H1 (cell line): ENCODE data around the gene VPS37D. TPM values are rescaled to one million over a fixed set of nuclear protein-coding genes. Genes with fewer than 3 reads are reported as not detected.

Experiments used
- CTCF ChIA-PET: fragments of 300-600 bp; sonication (Branson Sonifier 250); formaldehyde crosslinking; loops from one replicate; lab custom pipeline; 2021; ENCODE audit not compliant: partially characterized antibody; lab: Charles Lee
- POLR2A ChIA-PET: fragments of 300-600 bp; sonication (Branson Sonifier 250); formaldehyde crosslinking; loops from one replicate; lab custom pipeline; 2021; ENCODE audit warnings: inconsistent platforms; ENCODE audit not compliant: partially characterized antibody; lab: Charles Lee
- DNase-seq, 2 experiments: peaks; one replicate each; pipeline versions ENCODE4 v3.0.0 to v3.0.0-alpha.2; 2010 to 2022; ENCODE audit warnings: low spot score in 2 of 2, low read depth in 1 of 2, mixed read lengths in 1 of 2
- FAIRE-seq: peaks from 2 replicates; lab custom pipeline; 2011; peaks lifted over from hg19 to GRCh38; lab: Jason Lieb, UNC
- H2AFZ ChIP-seq: 2 replicates; pipeline ENCODE4 v1.8.1; 2012; ENCODE audit warnings: low read length, inconsistent platforms
- H2AK5ac ChIP-seq: 2 replicates; pipeline ENCODE4 v1.6.1; 2013; ENCODE audit warnings: low read depth, low read length
- H2BK120ac ChIP-seq: replicated peaks from 2 replicates; pipeline ENCODE3; 2013; ENCODE audit warnings: low read depth, low read length, inconsistent platforms
- H2BK12ac ChIP-seq: 2 replicates; pipeline ENCODE4 v1.6.1; 2013; ENCODE audit warnings: low read depth, low read length
- H2BK15ac ChIP-seq: 2 replicates; pipeline ENCODE4 v1.6.1; 2013; ENCODE audit warnings: low read length
- H2BK20ac ChIP-seq: 2 replicates; pipeline ENCODE4 v1.6.1; 2013; ENCODE audit warnings: low read length
- H2BK5ac ChIP-seq: 2 replicates; pipeline ENCODE4 v1.6.1; 2013; ENCODE audit warnings: low read depth, low read length
- H3K14ac ChIP-seq: 2 replicates; pipeline ENCODE4 v1.6.1; 2013; ENCODE audit warnings: inconsistent platforms; ENCODE audit not compliant: insufficient read length
- H3K18ac ChIP-seq: 2 replicates; pipeline ENCODE4 v1.6.1; 2013; ENCODE audit warnings: low read length; ENCODE audit errors: extremely low read depth
- H3K23ac ChIP-seq: 2 replicates; pipeline ENCODE4 v1.6.1; 2013; ENCODE audit warnings: inconsistent platforms; ENCODE audit not compliant: insufficient read length
- H3K23me2 ChIP-seq: 2 replicates; pipeline ENCODE4 v1.6.1; 2013; ENCODE audit warnings: low read depth, low read length
- H3K27ac ChIP-seq: 2 replicates; pipeline ENCODE4 v1.6.1; 2011; ENCODE audit warnings: low read depth, low read length, inconsistent platforms
- H3K27me3 ChIP-seq, 4 experiments: replicated peaks in 1 of 4; 1 replicate in 1 of 4; 2 replicates in 3 of 4; pipeline versions ENCODE4 v1.6.1 to v1.8.1; 2011 to 2013; ENCODE audit warnings: low read length in 3 of 4, mild to moderate bottlenecking in 3 of 4, inconsistent platforms in 2 of 4, mixed read lengths in 2 of 4, moderate library complexity in 1 of 4; ENCODE audit not compliant: control insufficient read depth in 3 of 4, insufficient read depth in 3 of 4; ENCODE audit errors: extremely low read depth in 1 of 4
- H3K36me3 ChIP-seq, 4 experiments: 2 replicates each; pipeline versions ENCODE4 v1.6.1 to v1.8.1; 2011 to 2013; ENCODE audit warnings: mild to moderate bottlenecking in 4 of 4, low read length in 3 of 4, moderate library complexity in 2 of 4, control low read depth in 1 of 4, inconsistent platforms in 1 of 4; ENCODE audit not compliant: insufficient read depth in 4 of 4, control insufficient read depth in 2 of 4
- H3K4ac ChIP-seq: replicated peaks from 2 replicates; pipeline ENCODE3; 2013; ENCODE audit warnings: low read length, low read depth, mixed read lengths, inconsistent platforms; ENCODE audit not compliant: insufficient read length
- H3K4me1 ChIP-seq, 4 experiments: replicated peaks in 1 of 4; 1 replicate in 1 of 4; 2 replicates in 3 of 4; pipeline versions ENCODE4 v1.6.1 to v1.8.1; 2011 to 2013; ENCODE audit warnings: low read length in 3 of 4, inconsistent platforms in 2 of 4, mixed read lengths in 1 of 4; ENCODE audit not compliant: insufficient read depth in 4 of 4, control insufficient read depth in 3 of 4
- H3K4me2 ChIP-seq, 2 experiments: 2 replicates each; pipeline versions ENCODE4 v1.6.1 to v1.8.1; 2011 to 2013; ENCODE audit warnings: low read depth in 2 of 2, low read length in 2 of 2, control low read depth in 1 of 2, inconsistent platforms in 1 of 2, mild to moderate bottlenecking in 1 of 2; ENCODE audit not compliant: insufficient read depth in 1 of 2
- H3K4me3 ChIP-seq, 4 experiments: fragments of 200-600, 300-600 bp in 1 of 4; sonication (generic), shearing (Covaris generic), sonication (Bioruptor Twin) in 1 of 4; 2 replicates each; pipeline versions ENCODE4 v1.5.1 to v1.8.1; 2011 to 2016; ENCODE audit warnings: low read length in 4 of 4, low read depth in 3 of 4, control low read depth in 2 of 4, inconsistent platforms in 2 of 4, mild to moderate bottlenecking in 2 of 4, mixed read lengths in 1 of 4, moderate library complexity in 1 of 4; ENCODE audit not compliant: insufficient read depth in 2 of 4; ENCODE audit errors: extremely low read depth in 1 of 4
- H3K56ac ChIP-seq: replicated peaks from 2 replicates; pipeline ENCODE3; 2013; ENCODE audit warnings: low read depth, mild to moderate bottlenecking, mixed read lengths, low read length, inconsistent platforms; ENCODE audit not compliant: insufficient read length
- H3K79me1 ChIP-seq: 2 replicates; pipeline ENCODE4 v1.6.1; 2013; ENCODE audit warnings: low read depth, low read length, control low read depth
- H3K79me2 ChIP-seq, 2 experiments: 2 replicates each; pipeline versions ENCODE4 v1.6.1 to v1.8.1; 2012 to 2013; ENCODE audit warnings: low read length in 2 of 2, mild to moderate bottlenecking in 2 of 2, inconsistent platforms in 1 of 2; ENCODE audit not compliant: insufficient read depth in 2 of 2, control insufficient read depth in 1 of 2
- H3K9ac ChIP-seq, 4 experiments: replicated peaks in 1 of 4; 1 replicate in 1 of 4; 2 replicates in 3 of 4; pipeline versions ENCODE4 v1.6.1 to v1.8.1; 2011 to 2013; ENCODE audit warnings: low read depth in 3 of 4, low read length in 3 of 4, control low read depth in 2 of 4, mild to moderate bottlenecking in 2 of 4, moderate library complexity in 2 of 4, inconsistent platforms in 1 of 4; ENCODE audit errors: extremely low read depth in 1 of 4
- H3K9me3 ChIP-seq, 2 experiments: 2 replicates each; pipeline versions ENCODE4 v1.6.1 to v1.8.1; 2012 to 2013; ENCODE audit warnings: mild to moderate bottlenecking in 2 of 2, moderate library complexity in 2 of 2, control low read depth in 1 of 2, inconsistent platforms in 1 of 2, low read depth in 1 of 2, low read length in 1 of 2, mixed read lengths in 1 of 2; ENCODE audit not compliant: insufficient read depth in 2 of 2
- H4K20me1 ChIP-seq, 2 experiments: replicated peaks in 1 of 2; 2 replicates each; pipeline versions ENCODE3 to v1.8.1; 2011 to 2013; ENCODE audit warnings: inconsistent platforms in 2 of 2, low read length in 2 of 2, mild to moderate bottlenecking in 1 of 2; ENCODE audit not compliant: insufficient read depth in 2 of 2, control insufficient read depth in 1 of 2
- H4K5ac ChIP-seq: 2 replicates; pipeline ENCODE4 v1.6.1; 2013; ENCODE audit warnings: low read length, low read depth, mixed read lengths, inconsistent platforms; ENCODE audit not compliant: insufficient read length
- H4K8ac ChIP-seq: 2 replicates; pipeline ENCODE4 v1.8.0; 2013; ENCODE audit warnings: mild to moderate bottlenecking, moderate library complexity, low read length, inconsistent platforms; ENCODE audit not compliant: insufficient read depth; ENCODE audit errors: extremely low read depth
- H4K91ac ChIP-seq: replicated peaks from 2 replicates; pipeline ENCODE3; 2013; ENCODE audit warnings: low read length, mixed read lengths, inconsistent platforms; ENCODE audit not compliant: insufficient read length
- BACH1 ChIP-seq: IDR thresholded peaks from 2 replicates; pipeline ENCODE4 v1.6.1; 2012; ENCODE audit warnings: low read length, improper control_type of control experiment
- CEBPB ChIP-seq: IDR thresholded peaks from 2 replicates; pipeline ENCODE4 v1.6.1; 2012; ENCODE audit warnings: low read depth, low read length
- RAD21 ChIP-seq, 2 experiments: IDR thresholded peaks in 1 of 2; conservative IDR thresholded peaks in 1 of 2; 2 replicates each; pipeline ENCODE4 v1.6.1; 2011; ENCODE audit warnings: low read depth in 2 of 2, low read length in 2 of 2, improper control_type of control experiment in 1 of 2, inconsistent platforms in 1 of 2, mild to moderate bottlenecking in 1 of 2, moderate library complexity in 1 of 2
- RFX5 ChIP-seq: IDR thresholded peaks from 2 replicates; pipeline ENCODE4 v1.6.1; 2011; ENCODE audit warnings: low read depth, low read length, improper control_type of control experiment, borderline replicate concordance
- RNF2 ChIP-seq: fragments of 200-900, 300-1000 bp; sonication (generic); IDR thresholded peaks from 2 replicates; pipeline ENCODE4 v1.7.1; 2016; ENCODE audit warnings: borderline replicate concordance, low read depth, mild to moderate bottlenecking, antibody characterized with exemption, low read length; ENCODE audit not compliant: poor library complexity, severe bottlenecking; ENCODE audit errors: missing control alignments
- TAF1 ChIP-seq: IDR thresholded peaks from 2 replicates; pipeline ENCODE4 v1.6.1; 2011; ENCODE audit warnings: mild to moderate bottlenecking, low read depth, low read length
- TAF7 ChIP-seq: optimal IDR thresholded peaks from 2 replicates; pipeline ENCODE3; 2011; ENCODE audit warnings: low read depth, mild to moderate bottlenecking, inconsistent platforms, low read length, moderate library complexity, borderline replicate concordance
- YY1 ChIP-seq: IDR thresholded peaks from 2 replicates; pipeline ENCODE4 v1.6.1; 2011; ENCODE audit warnings: low read depth, mild to moderate bottlenecking, low read length
- ZNF274 ChIP-seq: IDR thresholded peaks from 2 replicates; pipeline ENCODE4 v1.7.0; 2012; ENCODE audit warnings: low read length, borderline replicate concordance; ENCODE audit errors: extremely low read depth
- WGBS, 2 experiments: shearing (Covaris generic) in 1 of 2; methylation state at CpG; one replicate each; pipeline versions ENCODE4 v1.1.6 to v1.1.7; 2013 to 2015; ENCODE audit warnings: low lambda C conversion rate in 2 of 2, mixed read lengths in 2 of 2, inconsistent platforms in 1 of 2, low coverage in 1 of 2, missing lambda C conversion rate in 1 of 2; ENCODE audit not compliant: insufficient replicate concordance in 2 of 2, insufficient coverage in 1 of 2, insufficient read length in 1 of 2; ENCODE audit errors: extremely low coverage in 1 of 2, missing lambda C conversion rate in 1 of 2; 5-methylcytosine and 5-hydroxymethylcytosine counted together
- polyA plus RNA-seq, 7 experiments: library from polyadenylated mRNA; depleted of rRNA in 3 of 7; stranded (reverse) in 5 of 7; unstranded in 2 of 7; fragments of >200 nt in 5 of 7; fragments of 200-250 nt in 2 of 7; gene quantifications; 1 replicate in 5 of 7; 2 replicates in 1 of 7; 4 replicates in 1 of 7; pipeline versions ENCODE4 v1.2.1 to v1.2.3, GENCODE V29; 2011 to 2013; ENCODE audit warnings: missing spikeins in 2 of 7, mixed read lengths in 2 of 7
- total RNA-seq: library from RNA; stranded (reverse); fragmentation: NEBNext Ultra II Directional; extraction: Animal tissue kit (Norgen Biotek cat#: 25700); gene quantifications from 2 replicates; pipeline ENCODE4 v1.2.1, GENCODE V29; 2021
- TF ChIP-seq, protein P1 (sequence below): IDR thresholded peaks from 2 replicates; pipeline ENCODE4 v1.6.1; 2011; ENCODE audit warnings: low read length, improper control_type of control experiment

The VPS37D gene
- total and polyA plus RNA-seq, 2 of the 8 experiments (the other 6 are each of a cell fraction or from before 2014, with no cell fraction given), result 3.4 to 5.0 TPM

DNA sequence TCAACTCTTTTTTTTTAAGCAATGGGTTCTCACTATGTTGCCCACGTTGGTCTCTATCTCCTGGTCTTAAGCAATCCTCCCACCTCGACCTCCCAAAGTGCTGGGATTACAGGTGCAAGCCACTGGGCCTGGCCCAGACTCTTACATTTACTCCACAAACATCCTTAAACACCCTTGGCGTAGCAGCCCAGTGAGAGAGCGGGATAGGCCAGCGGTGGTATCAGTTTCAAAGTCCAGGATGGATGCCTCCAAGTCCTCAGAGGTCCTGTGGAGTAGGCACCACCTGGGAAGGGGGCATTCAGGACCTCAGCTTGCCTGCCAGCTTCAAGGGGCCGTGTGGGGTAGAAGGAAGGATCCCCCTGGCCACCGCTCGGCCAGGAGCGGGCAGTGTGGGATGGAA, 18.1 kb upstream of the VPS37D start:
- Histone ChIP-seq H3K27ac (no peak overlapping the region), H4K20me1 (no peaks in the 10 kb centered on the region), H2BK5ac (no peak overlapping the region), H2BK12ac (peak overlapping the region; percentile 60; the same call in 1 of the 2 replicates), H3K27me3 (peaks cover 0 to 30% (median 25%) of the 10 kb centered on the region in 4 experiments; a peak in 6 of 7 replicates), H3K56ac (no peak overlapping the region), H2AK5ac (no peak overlapping the region), H2AFZ (no peak overlapping the region), H2BK120ac (no peak overlapping the region), H4K5ac (no peak overlapping the region), H3K18ac (no peak overlapping the region), H4K8ac (no peak overlapping the region; the same call in 1 of the 2 replicates), H3K23ac (no peak overlapping the region), H3K79me2 (no peaks in the 10 kb centered on the region), H3K4ac (no peak overlapping the region), H3K14ac (no peak overlapping the region), H3K4me3 (no peak overlapping the region), H2BK15ac (no peak overlapping the region), H3K23me2 (peaks cover 8% of the 10 kb centered on the region; the same call in 1 of the 2 replicates), H4K91ac (no peak overlapping the region), H3K4me1 (peaks cover 0 to 14% (median 7%) of the 10 kb centered on the region in 4 experiments; a peak in 6 of 7 replicates), H3K36me3 (no peaks in the 10 kb centered on the region), H3K4me2 (no peak overlapping the region), H2BK20ac (no peak overlapping the region), H3K9me3 (no peaks in the 10 kb centered on the region), H3K9ac (no peak overlapping the region), H3K79me1 (no peaks in the 10 kb centered on the region)
- DNase-seq, result no peak
- no peak for FAIRE-seq
- CTCF ChIA-PET, result interaction anchor here (0.8 to 1.1 kb wide), 3 partner anchors 8 to 76 kb away, joined by 3 read pairs; no protein-coding TSS in a partner anchor
- POLR2A ChIA-PET, result no interaction called here
- TF ChIP-seq RAD21 (IDR thresholded peaks at IDR 0.05 in 1 of 2, conservative IDR thresholded peaks at IDR 0.05 in 1 of 2; ENCODE audit: low read depth in 2 of 2, low read length in 2 of 2) (no peak), TAF1 (no peak), CEBPB (no peak), BACH1 (no peak), RFX5 (no peak), ZNF274 (no peak), YY1 (no peak), TAF7 (no peak), RNF2 (no peak)
- TF ChIP-seq, protein P1, sequence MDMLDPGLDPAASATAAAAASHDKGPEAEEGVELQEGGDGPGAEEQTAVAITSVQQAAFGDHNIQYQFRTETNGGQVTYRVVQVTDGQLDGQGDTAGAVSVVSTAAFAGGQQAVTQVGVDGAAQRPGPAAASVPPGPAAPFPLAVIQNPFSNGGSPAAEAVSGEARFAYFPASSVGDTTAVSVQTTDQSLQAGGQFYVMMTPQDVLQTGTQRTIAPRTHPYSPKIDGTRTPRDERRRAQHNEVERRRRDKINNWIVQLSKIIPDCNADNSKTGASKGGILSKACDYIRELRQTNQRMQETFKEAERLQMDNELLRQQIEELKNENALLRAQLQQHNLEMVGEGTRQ, result no peak
- WGBS, 2 experiments, result 66% methylated on average over 9 of the region's 9 CpGs; no CpG with 5 or more reads in 1 of the 2 experiments
